Measurements from ENCODE around the gene NOS1.

DNA sequence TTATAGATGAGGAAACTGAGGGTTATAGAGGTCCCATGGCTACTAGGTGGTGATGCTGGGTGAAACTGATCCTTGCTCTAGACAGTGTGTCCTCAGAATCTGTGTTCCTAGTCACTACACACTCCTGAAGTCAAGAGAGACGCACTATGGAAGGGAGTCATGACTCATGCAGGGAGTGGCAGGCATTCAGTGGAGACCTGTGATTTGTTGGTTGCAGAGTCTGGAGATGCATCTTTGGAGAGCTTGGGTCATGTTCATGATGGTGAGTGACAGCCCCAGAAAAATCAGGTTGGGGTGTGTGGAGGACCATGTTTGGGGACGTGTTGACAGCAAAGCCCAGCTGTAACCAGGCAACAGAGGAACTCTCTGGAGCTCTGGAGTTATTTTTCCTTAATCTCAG lies 133.2 kb downstream of the NOS1 start:
- TF ChIP-seq CSRNP3 (CRISPR knock-in tag; IDR thresholded peaks at IDR 0.05) (no peak), BACH2 (CRISPR knock-in tag; IDR thresholded peaks at IDR 0.05; ENCODE audit: borderline replicate concordance) (no peak)
- TF ChIP-seq, protein P1, sequence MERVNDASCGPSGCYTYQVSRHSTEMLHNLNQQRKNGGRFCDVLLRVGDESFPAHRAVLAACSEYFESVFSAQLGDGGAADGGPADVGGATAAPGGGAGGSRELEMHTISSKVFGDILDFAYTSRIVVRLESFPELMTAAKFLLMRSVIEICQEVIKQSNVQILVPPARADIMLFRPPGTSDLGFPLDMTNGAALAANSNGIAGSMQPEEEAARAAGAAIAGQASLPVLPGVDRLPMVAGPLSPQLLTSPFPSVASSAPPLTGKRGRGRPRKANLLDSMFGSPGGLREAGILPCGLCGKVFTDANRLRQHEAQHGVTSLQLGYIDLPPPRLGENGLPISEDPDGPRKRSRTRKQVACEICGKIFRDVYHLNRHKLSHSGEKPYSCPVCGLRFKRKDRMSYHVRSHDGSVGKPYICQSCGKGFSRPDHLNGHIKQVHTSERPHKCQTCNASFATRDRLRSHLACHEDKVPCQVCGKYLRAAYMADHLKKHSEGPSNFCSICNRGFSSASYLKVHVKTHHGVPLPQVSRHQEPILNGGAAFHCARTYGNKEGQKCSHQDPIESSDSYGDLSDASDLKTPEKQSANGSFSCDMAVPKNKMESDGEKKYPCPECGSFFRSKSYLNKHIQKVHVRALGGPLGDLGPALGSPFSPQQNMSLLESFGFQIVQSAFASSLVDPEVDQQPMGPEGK (CRISPR knock-in tag; IDR thresholded peaks at IDR 0.05; ENCODE audit: borderline replicate concordance), result no peak

Data from SK-N-SH treated with all-trans-retinoic acid at 6 μM for 48 hours (cell line).